GM23338 (cell line): ENCODE results near the gene ZNF12. TPM values are rescaled to one million over a fixed set of nuclear protein-coding genes. Genes with fewer than 3 reads are reported as not detected.

Experiments used
- ATAC-seq: fragments of 200-7000 bp; cut with Tn5 transposase; 3 replicates; pipeline ENCODE4 v1.9.1; 2020
- DNase-seq: peaks from one replicate; pipeline ENCODE4 v3.0.0-alpha.2; 2015; ENCODE audit warnings: low spot score
- H2AFZ ChIP-seq: fragments of 200-600 bp; sonication (generic); 2 replicates; pipeline ENCODE4 v1.8.0; 2016; ENCODE audit warnings: antibody characterized with exemption, mild to moderate bottlenecking, moderate library complexity
- H3F3A ChIP-seq: fragments of 200-600 bp; sonication (generic); replicated peaks from 2 replicates; pipeline ENCODE4 v1.8.0; 2017; ENCODE audit warnings: antibody characterized with exemption, mixed run types, low read depth
- H3K27ac ChIP-seq: fragments of 200-600 bp; sonication (generic); 2 replicates; pipeline ENCODE4 v1.6.1; 2016; ENCODE audit warnings: low read depth
- H3K27me3 ChIP-seq: fragments of 200-600 bp; sonication (generic); 2 replicates; pipeline ENCODE4 v1.8.0; 2016; ENCODE audit warnings: mild to moderate bottlenecking, mixed run types, moderate library complexity; ENCODE audit not compliant: insufficient read depth
- H3K36me3 ChIP-seq: fragments of 200-600 bp; sonication (generic); 2 replicates; pipeline ENCODE4 v1.8.0; 2016; ENCODE audit warnings: mild to moderate bottlenecking; ENCODE audit not compliant: insufficient read depth
- H3K4me1 ChIP-seq: fragments of 200-600 bp; sonication (generic); 2 replicates; pipeline ENCODE4 v1.8.0; 2016; ENCODE audit warnings: mild to moderate bottlenecking, moderate library complexity; ENCODE audit not compliant: insufficient read depth
- H3K4me2 ChIP-seq: fragments of 200-600 bp; sonication (generic); 2 replicates; pipeline ENCODE4 v1.7.1; 2017; ENCODE audit warnings: mixed run types
- H3K4me3 ChIP-seq: fragments of 200-600 bp; sonication (generic); 2 replicates; pipeline ENCODE4 v1.6.1; 2016; ENCODE audit warnings: mixed run types
- H3K79me2 ChIP-seq: fragments of 200-600 bp; sonication (generic); replicated peaks from 2 replicates; pipeline ENCODE4 v1.8.0; 2017; ENCODE audit warnings: mild to moderate bottlenecking; ENCODE audit not compliant: insufficient read depth
- H3K9me2 ChIP-seq: fragments of 200-600 bp; sonication (generic); 2 replicates; pipeline ENCODE4 v1.8.0; 2017; ENCODE audit not compliant: insufficient read depth
- H4K20me1 ChIP-seq: fragments of 200-600 bp; sonication (generic); replicated peaks from 2 replicates; pipeline ENCODE4 v1.8.0; 2017; ENCODE audit warnings: mild to moderate bottlenecking; ENCODE audit not compliant: insufficient read depth
- H3K27ac Mint-ChIP-seq: 2 replicates; pipeline ENCODE4 v1.8.0; 2020; ENCODE audit warnings: inconsistent platforms, mild to moderate bottlenecking, moderate library complexity, mixed read lengths
- H3K27me3 Mint-ChIP-seq: 3 replicates; pipeline ENCODE4 v1.8.0; 2022; ENCODE audit warnings: low read depth, mild to moderate bottlenecking, moderate library complexity, mixed read lengths, inconsistent platforms; ENCODE audit not compliant: insufficient read depth, poor library complexity
- H3K36me3 Mint-ChIP-seq: 3 replicates; pipeline ENCODE4 v1.8.0; 2021; ENCODE audit warnings: low read depth, mild to moderate bottlenecking, inconsistent platforms, moderate library complexity, mixed read lengths
- H3K4me1 Mint-ChIP-seq: 3 replicates; pipeline ENCODE4 v1.8.0; 2020; ENCODE audit warnings: mild to moderate bottlenecking, inconsistent platforms, mixed read lengths
- H3K4me3 Mint-ChIP-seq: 3 replicates; pipeline ENCODE4 v1.8.0; 2021; ENCODE audit warnings: moderate library complexity, mild to moderate bottlenecking, inconsistent platforms, mixed read lengths
- H3K9me3 Mint-ChIP-seq: 3 replicates; pipeline ENCODE4 v1.8.0; 2020; ENCODE audit warnings: moderate library complexity, mild to moderate bottlenecking, inconsistent platforms, mixed read lengths
- CREB1 ChIP-seq: fragments of 250-450 bp; sonication (Bioruptor Pico); IDR thresholded peaks from 2 replicates; pipeline ENCODE4 v1.5.0; 2020; ENCODE audit warnings: low read depth, mild to moderate bottlenecking, moderate library complexity
- CTCF ChIP-seq, 2 experiments: fragments of 200-600 bp in 1 of 2; sonication (generic) in 1 of 2; conservative IDR thresholded peaks; 2 replicates each; pipeline versions ENCODE4 v1.5.1 to v1.6.1; 2016 to 2017; ENCODE audit warnings: antibody characterized with exemption in 2 of 2, low read depth in 2 of 2, mild to moderate bottlenecking in 2 of 2, moderate library complexity in 1 of 2
- ETS1 ChIP-seq: IDR thresholded peaks from 2 replicates; pipeline ENCODE4 v1.6.1; 2016; ENCODE audit warnings: antibody characterized with exemption
- EZH2 ChIP-seq: fragments of 200-600 bp; sonication (generic); IDR thresholded peaks from one replicate; pipeline ENCODE4 v1.8.0; 2017; ENCODE audit warnings: antibody characterized with exemption, mild to moderate bottlenecking, low read depth; ENCODE audit not compliant: unreplicated experiment
- EZH2phosphoT487 ChIP-seq: fragments of 200-600 bp; sonication (generic); IDR thresholded peaks from one replicate; pipeline ENCODE4 v1.8.1; 2018; ENCODE audit warnings: antibody characterized with exemption; ENCODE audit not compliant: unreplicated experiment
- JUNB ChIP-seq: IDR thresholded peaks from one replicate; pipeline ENCODE4 v1.6.1; 2016; ENCODE audit warnings: antibody characterized with exemption; ENCODE audit not compliant: unreplicated experiment
- NANOG ChIP-seq: IDR thresholded peaks from 2 replicates; pipeline ENCODE4 v1.6.1; 2016; ENCODE audit warnings: antibody characterized with exemption, borderline replicate concordance
- POLR2AphosphoS5 ChIP-seq: IDR thresholded peaks from 2 replicates; pipeline ENCODE4 v1.6.1; 2016; ENCODE audit warnings: antibody characterized with exemption, low read depth
- REST ChIP-seq: IDR thresholded peaks from one replicate; pipeline ENCODE4 v1.6.1; 2018; ENCODE audit warnings: antibody characterized with exemption; ENCODE audit not compliant: unreplicated experiment
- STAT1 ChIP-seq: IDR thresholded peaks from one replicate; pipeline ENCODE4 v1.6.1; 2016; ENCODE audit warnings: antibody characterized with exemption; ENCODE audit not compliant: unreplicated experiment
- ZNF114 ChIP-seq: fragments of 250-450 bp; sonication (Bioruptor Pico); IDR thresholded peaks from 2 replicates; pipeline ENCODE4 v1.5.0; 2020; ENCODE audit warnings: mild to moderate bottlenecking, moderate library complexity
- ZNF331 ChIP-seq: fragments of 250-450 bp; sonication (Bioruptor Pico); IDR thresholded peaks from 2 replicates; pipeline ENCODE4 v1.5.0; 2020; ENCODE audit warnings: low read depth, mild to moderate bottlenecking, moderate library complexity
- ZNF462 ChIP-seq: fragments of 250-450 bp; sonication (Bioruptor Pico); IDR thresholded peaks from 2 replicates; pipeline ENCODE4 v1.5.0; 2020; ENCODE audit warnings: mild to moderate bottlenecking, moderate library complexity
- polyA plus RNA-seq: library from polyadenylated mRNA; unstranded; fragments of >200 nt; fragmentation: Nextera tagmentation; extraction: Ambion mirVana; gene quantifications from 2 replicates; pipeline ENCODE4 v1.2.1, GENCODE V29; 2016
- total RNA-seq: library from RNA; depleted of rRNA; stranded (reverse); fragments of >200 nt; shearing (Covaris generic); gene quantifications from 2 replicates; pipeline ENCODE4 v1.2.3, GENCODE V29; 2014

The ZNF12 gene
- total and polyA plus RNA-seq, 2 experiments from 2014 or later, result 9.6 to 17.8 TPM

- no peak for TF ChIP-seq ZNF462 (CRISPR knock-in tag)
- no peak for TF ChIP-seq EZH2
- peak; percentile 33; the same call in 1 of the 2 replicates for TF ChIP-seq NANOG
- TF ChIP-seq EZH2phosphoT487, result no peak
- TF ChIP-seq ZNF331 (CRISPR knock-in tag), result no peak
- no peak for TF ChIP-seq REST
- TF ChIP-seq STAT1, result no peak
- peak; percentile 94 for TF ChIP-seq ETS1
- TF ChIP-seq CREB1, result peak; percentile 25; the same call in 1 of the 2 replicates
- peak; percentile 92 for TF ChIP-seq POLR2AphosphoS5
- TF ChIP-seq CTCF (conservative IDR thresholded peaks at IDR 0.05; ENCODE audit: low read depth in 2 of 2), result no peak
- no peak for TF ChIP-seq ZNF114
- peak; percentile 98 for TF ChIP-seq JUNB
- H3K9me2 ChIP-seq, result no peaks in the 10 kb centered on the region
- no peaks in the 10 kb centered on the region; the same call in 1 of the 2 replicates for H3K36me3 ChIP-seq
- H3K79me2 ChIP-seq, result peaks cover 22% of the 10 kb centered on the region
- peaks cover 5% of the 10 kb centered on the region; the same call in 1 of the 2 replicates for H4K20me1 ChIP-seq
- H3K4me2 ChIP-seq, result peak overlapping the region; percentile 85
- Mint-ChIP-seq H3K9me3 (no peaks in the 10 kb centered on the region), H3K27ac (peak overlapping the region; percentile 94), H3K27me3 (peaks cover 13% of the 10 kb centered on the region), H3K4me3 (peak overlapping the region; percentile 93), H3K36me3 (peaks cover 26% of the 10 kb centered on the region), H3K4me1 (peaks cover 2% of the 10 kb centered on the region; the same call in 2 of the 3 replicates)
- DNase-seq (peak; percentile 99), ATAC-seq (peak; percentile 97)
- peaks cover 5% of the 10 kb centered on the region; the same call in 1 of the 2 replicates for H3K4me1 ChIP-seq
- no peaks in the 10 kb centered on the region for H3F3A ChIP-seq
- no peaks in the 10 kb centered on the region for H3K27me3 ChIP-seq
- 0 out of 2 replicates have a peak overlapping the region, but pooled peaks have one; percentile 43 for H3K27ac ChIP-seq
- peak overlapping the region; percentile 74 for H3K4me3 ChIP-seq
- no peak overlapping the region for H2AFZ ChIP-seq
These were observed 23.0 kb upstream of the ZNF12 start for GRCh38 chr7:6729492-6730342.
